NT2/D1 (cell line): ENCODE measurements around the gene MALRD1.

Experiments used
- SUZ12 ChIP-seq: IDR thresholded peaks from 2 replicates; pipeline ENCODE4 v1.6.1; 2011; ENCODE audit not compliant: insufficient read length, insufficient read depth; ENCODE audit errors: extremely low read depth
- YY1 ChIP-seq: IDR thresholded peaks from 2 replicates; pipeline ENCODE4 v1.6.1; 2011; ENCODE audit not compliant: insufficient read length, insufficient read depth
- ZNF274 ChIP-seq: IDR thresholded peaks from 2 replicates; pipeline ENCODE4 v1.6.1; 2011; ENCODE audit warnings: mild to moderate bottlenecking, low read depth, low read length

DNA sequence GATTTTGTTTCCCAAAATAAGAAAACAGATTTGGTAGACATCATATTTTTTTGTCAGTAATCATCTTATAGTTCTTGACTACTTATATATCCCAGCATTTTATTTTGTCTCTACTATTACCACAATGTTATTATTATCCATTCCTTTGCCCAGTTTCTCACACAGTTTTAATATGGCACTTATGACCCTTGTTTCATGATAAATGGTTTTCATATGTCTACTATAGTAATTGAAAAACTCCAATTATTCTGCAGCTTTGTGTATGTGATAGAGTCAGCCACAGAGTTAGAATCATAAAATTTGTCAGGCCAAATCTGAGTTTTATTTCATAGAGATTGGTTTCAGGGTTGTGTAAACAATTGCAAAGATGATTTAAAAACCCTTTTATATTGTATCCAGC lies 203.9 kb downstream of the MALRD1 start:
- no peak for TF ChIP-seq YY1
- no peak for TF ChIP-seq SUZ12
- no peak for TF ChIP-seq ZNF274
